C4-2B (cell line): Measurements from ENCODE around the gene TBCE.

ENCODE experiments used
- H3K27ac ChIP-seq: fragments of 450-650 bp; 2 replicates; pipeline ENCODE4 v1.5.1; 2017
- ZFX ChIP-seq: fragments of 450-650 bp; IDR thresholded peaks from 2 replicates; pipeline ENCODE4 v1.6.1; 2017
- TF ChIP-seq, protein P1 (sequence below): fragments of 450-650 bp; conservative IDR thresholded peaks from 2 replicates; pipeline ENCODE4 v1.5.1; 2017; ENCODE audit warnings: mild to moderate bottlenecking

The TBCE gene

GRCh38 chr1:235411489-235412486 lies 44.6 kb downstream of the TBCE start:
- H3K27ac ChIP-seq, result peak overlapping the region; percentile 61
- TF ChIP-seq, protein P1, sequence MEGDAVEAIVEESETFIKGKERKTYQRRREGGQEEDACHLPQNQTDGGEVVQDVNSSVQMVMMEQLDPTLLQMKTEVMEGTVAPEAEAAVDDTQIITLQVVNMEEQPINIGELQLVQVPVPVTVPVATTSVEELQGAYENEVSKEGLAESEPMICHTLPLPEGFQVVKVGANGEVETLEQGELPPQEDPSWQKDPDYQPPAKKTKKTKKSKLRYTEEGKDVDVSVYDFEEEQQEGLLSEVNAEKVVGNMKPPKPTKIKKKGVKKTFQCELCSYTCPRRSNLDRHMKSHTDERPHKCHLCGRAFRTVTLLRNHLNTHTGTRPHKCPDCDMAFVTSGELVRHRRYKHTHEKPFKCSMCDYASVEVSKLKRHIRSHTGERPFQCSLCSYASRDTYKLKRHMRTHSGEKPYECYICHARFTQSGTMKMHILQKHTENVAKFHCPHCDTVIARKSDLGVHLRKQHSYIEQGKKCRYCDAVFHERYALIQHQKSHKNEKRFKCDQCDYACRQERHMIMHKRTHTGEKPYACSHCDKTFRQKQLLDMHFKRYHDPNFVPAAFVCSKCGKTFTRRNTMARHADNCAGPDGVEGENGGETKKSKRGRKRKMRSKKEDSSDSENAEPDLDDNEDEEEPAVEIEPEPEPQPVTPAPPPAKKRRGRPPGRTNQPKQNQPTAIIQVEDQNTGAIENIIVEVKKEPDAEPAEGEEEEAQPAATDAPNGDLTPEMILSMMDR, result no peak

GRCh38 chr1:235415008-235415904 lies 48.0 kb downstream of the TBCE start:
- TF ChIP-seq ZFX, result no peak
- TF ChIP-seq, protein P1, result peak; percentile 89
- no peak overlapping the region for H3K27ac ChIP-seq

- no peak overlapping the region for H3K27ac ChIP-seq
- TF ChIP-seq ZFX, result no peak
- TF ChIP-seq, protein P1, result no peak
Measured at GRCh38 chr1:235416662-235417049, 49.4 kb downstream of the TBCE start.

- no peak overlapping the region for H3K27ac ChIP-seq
- no peak for TF ChIP-seq ZFX
- TF ChIP-seq, protein P1, result peak; percentile 90
Measured at GRCh38 chr1:235417086-235417697, 50.0 kb downstream of the TBCE start.

- TF ChIP-seq ZFX, result no peak
- TF ChIP-seq, protein P1, result no peak
Measured at GRCh38 chr1:235421751-235422150, 54.5 kb downstream of the TBCE start.

GRCh38 chr1:235423214-235423652 lies 56.0 kb downstream of the TBCE start:
- TF ChIP-seq ZFX, result no peak
- TF ChIP-seq, protein P1, result no peak
- no peak overlapping the region for H3K27ac ChIP-seq

More at GRCh38 chr1:235421751-235422150, 54.5 kb downstream of the TBCE start:
- no peak overlapping the region for H3K27ac ChIP-seq
